ENCODE data around the gene OXER1. TPM values are rescaled to one million over a fixed set of nuclear protein-coding genes. Genes with fewer than 3 reads are reported as not detected.

Gene OXER1
- total RNA-seq, 4 donors from 2014 or later = 0.75 to 2.0 (median 0.96) TPM

GRCh38 chr2:42754776-42755140 is 9.2 kb downstream of the OXER1 start:
- no peak for TF ChIP-seq CTCF (IDR thresholded peaks at IDR 0.05; ENCODE audit: low read depth)

GRCh38 chr2:42754021-42754775 is 9.7 kb downstream of the OXER1 start:
- TF ChIP-seq CTCF (IDR thresholded peaks at IDR 0.05; ENCODE audit: low read depth) = no peak

- no peak for TF ChIP-seq CTCF (IDR thresholded peaks at IDR 0.05; ENCODE audit: low read depth)
These were observed 10.8 kb downstream of the OXER1 start for GRCh38 chr2:42752816-42753813.

- TF ChIP-seq CTCF (IDR thresholded peaks at IDR 0.05; ENCODE audit: low read depth) = no peak
These were observed 11.6 kb downstream of the OXER1 start for GRCh38 chr2:42752314-42752713.

GRCh38 chr2:42748840-42749239 is 15.1 kb downstream of the OXER1 start:
- TF ChIP-seq CTCF (IDR thresholded peaks at IDR 0.05; ENCODE audit: low read depth) = no peak

GRCh38 chr2:42747422-42747821 is 16.5 kb downstream of the OXER1 start:
- no peak for TF ChIP-seq CTCF (IDR thresholded peaks at IDR 0.05; ENCODE audit: low read depth)

- no peak for TF ChIP-seq CTCF (IDR thresholded peaks at IDR 0.05; ENCODE audit: low read depth)
These were observed 19.3 kb downstream of the OXER1 start for GRCh38 chr2:42744545-42745082.

All from subcutaneous adipose tissue (tissue), 4 donors.